Skin epidermis (tissue), 12 donors: ENCODE data around the gene CCT5.
"Not testable (repeated sequence)": the region's sequence is repeated elsewhere in the genome, so short reads cannot be mapped to it uniquely, and the experiment has no call there.

Source experiments
- H3K27ac ChIP-seq, 21 experiments: fragments of 200-600 bp; sonication (generic) in 11 of 21; one replicate each; pipeline ENCODE4 v1.5.0; 2020; ENCODE audit warnings: mild to moderate bottlenecking in 3 of 21, inconsistent platforms in 2 of 21, moderate library complexity in 2 of 21
- H3K4me3 ChIP-seq, 7 experiments: fragments of 200-600 bp; sonication (generic) in 2 of 7; one replicate each; pipeline ENCODE4 v1.5.0; 2020; ENCODE audit warnings: inconsistent platforms in 2 of 7, mild to moderate bottlenecking in 2 of 7, moderate library complexity in 1 of 7

CCT5 gene

GRCh38 chr5:10243660-10244240 is 6.3 kb upstream of the CCT5 start:
- Histone ChIP-seq H3K27ac (no peak overlapping the region), H3K4me3 (no peak overlapping the region)

GRCh38 chr5:10244342-10244944 is 5.6 kb upstream of the CCT5 start:
- Histone ChIP-seq H3K4me3 (no peak overlapping the region), H3K27ac (no peak overlapping the region)

- H3K27ac ChIP-seq: no peak overlapping the region
Observed at GRCh38 chr5:10246761-10247160, 3.3 kb upstream of the CCT5 start.

DNA sequence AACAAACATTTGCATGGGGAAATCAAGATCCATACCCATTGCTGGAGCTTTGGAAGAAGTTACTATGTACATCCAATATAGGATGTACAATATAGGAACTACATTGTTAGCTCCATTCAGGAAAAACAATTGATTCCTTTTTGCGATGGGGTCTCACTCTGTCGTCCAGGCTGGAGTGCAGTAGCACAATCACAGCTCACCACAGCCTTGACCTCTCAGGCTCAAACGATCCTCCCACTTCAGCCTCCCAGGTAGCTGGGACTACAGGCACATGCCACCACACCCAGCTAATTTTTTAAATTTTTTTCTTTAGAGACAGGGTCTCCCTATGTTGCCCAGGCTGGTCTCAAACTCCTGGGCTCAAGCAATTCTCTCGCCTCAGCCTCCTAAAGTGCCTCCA is 2.9 kb upstream of the CCT5 start:
- H3K4me3 ChIP-seq: not testable (repeated sequence)
- H3K27ac ChIP-seq: peak overlapping the region in 1 of 21 experiments; percentile 14

More at GRCh38 chr5:10246761-10247160, 3.3 kb upstream of the CCT5 start:
- no peak overlapping the region for H3K4me3 ChIP-seq

DNA sequence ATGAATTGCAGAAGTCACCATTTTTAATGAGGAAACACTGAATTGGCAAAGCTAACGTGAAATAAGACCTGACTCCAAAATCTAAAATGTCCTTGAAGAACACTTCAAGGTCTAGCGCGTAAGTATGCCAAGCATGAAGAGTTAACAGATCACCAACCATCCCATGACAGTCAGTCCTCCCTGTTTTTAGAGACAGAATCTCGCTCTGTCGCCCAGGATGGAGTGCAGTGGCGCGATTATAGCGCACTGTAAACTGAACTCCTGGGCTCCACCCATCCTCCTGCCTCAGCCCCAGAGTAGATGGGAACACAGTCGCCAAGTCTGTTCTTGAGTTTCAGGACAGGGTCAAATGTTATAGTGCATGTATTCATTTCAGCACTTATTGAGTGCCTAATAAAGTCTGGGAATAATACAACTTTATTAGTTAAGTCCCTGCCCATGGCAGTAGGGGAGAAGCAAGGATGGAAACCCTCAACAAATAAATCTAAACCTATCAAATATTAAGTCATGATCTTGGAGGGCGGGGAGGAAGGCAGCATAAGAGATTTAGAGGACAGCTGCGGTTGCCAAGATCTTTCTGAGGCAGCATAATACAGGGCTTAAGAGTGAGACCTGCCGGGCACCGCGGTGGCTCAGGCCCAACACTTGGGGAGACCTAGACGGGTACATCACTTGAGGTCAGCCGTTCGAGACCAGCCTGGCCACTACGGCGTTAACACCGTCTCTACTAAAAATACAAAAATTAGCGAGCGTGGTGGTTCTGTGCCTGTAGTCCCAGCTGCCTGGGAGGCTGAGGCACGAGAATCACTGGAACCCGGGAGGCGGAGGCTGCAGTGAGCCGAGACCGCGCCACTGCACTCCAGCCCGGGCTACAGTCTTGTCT is 1.5 kb upstream of the CCT5 start:
- Histone ChIP-seq H3K27ac (peak overlapping the region in 20 of 21 experiments; percentile 87 to 100 (median 97)), H3K4me3 (peak overlapping the region; percentile 64 to 100 (median 85))

DNA sequence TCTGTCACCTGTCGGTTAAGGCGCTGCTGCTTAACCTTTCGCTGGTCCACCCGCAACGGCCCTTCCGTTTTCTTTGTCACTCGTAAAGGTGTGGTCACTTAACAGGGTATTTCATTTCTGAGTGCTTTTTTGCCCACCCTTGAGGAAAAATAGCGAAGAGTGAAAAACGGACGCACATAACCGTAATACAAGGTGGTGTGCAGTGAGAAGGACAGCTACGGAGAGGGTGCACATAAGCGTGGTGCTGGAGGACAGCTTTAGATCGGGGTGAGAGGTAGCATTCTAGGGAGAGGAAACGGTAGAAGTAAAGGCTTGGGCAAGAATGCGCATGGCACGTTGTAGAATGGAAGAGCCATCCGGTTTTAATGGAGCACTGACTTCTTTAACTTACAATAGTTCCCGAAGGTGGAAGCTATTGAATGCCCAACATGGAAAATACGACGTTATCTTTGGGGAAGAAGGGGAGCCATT is 761 bp downstream of the CCT5 start:
- peak overlapping the region; percentile 65 to 100 (median 97) for H3K27ac ChIP-seq
- H3K4me3 ChIP-seq: peak overlapping the region; percentile 64 to 100 (median 85)

DNA sequence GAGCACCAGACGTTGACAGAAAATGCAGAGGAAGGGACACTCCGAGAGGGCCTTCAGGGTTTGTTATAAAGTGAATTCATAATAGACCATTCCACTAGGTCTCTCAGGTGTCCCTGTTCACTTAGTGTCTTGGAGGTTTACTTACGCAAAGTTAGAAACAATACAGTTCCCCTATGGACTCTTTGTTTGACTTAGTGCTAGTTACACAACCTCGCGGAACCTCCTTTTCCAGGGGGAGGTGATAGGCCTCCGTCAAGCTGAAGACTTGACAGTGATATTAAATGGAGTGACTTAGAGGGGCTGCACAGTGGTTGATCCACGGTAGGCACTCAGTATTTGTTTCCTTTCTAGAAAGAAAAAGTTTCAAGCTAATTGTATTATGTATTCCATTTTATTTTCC is 1.3 kb downstream of the CCT5 start:
- H3K27ac ChIP-seq: peak overlapping the region in 8 of 21 experiments; percentile 95 to 100 (median 97)
- peak overlapping the region; percentile 64 to 100 (median 85) for H3K4me3 ChIP-seq

DNA sequence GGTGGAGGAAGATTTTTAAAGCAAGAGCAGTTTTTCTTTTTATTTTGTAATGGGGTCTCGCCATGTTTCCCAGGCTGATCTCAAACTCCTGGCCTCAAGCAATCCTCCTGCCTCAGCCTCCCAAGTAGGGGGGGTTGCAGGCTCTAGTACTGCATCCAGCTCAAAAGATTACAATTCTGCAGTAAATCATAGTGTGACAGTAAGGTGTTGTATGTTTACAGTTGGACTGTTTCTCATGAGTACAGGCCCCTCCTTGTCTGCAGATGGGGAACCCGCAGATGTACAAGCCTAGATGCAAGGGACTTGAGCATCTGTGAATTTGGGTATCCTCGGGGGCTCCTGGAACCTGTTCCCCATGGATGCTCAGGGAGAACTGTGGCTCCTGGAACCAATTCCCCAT is 3.3 kb downstream of the CCT5 start:
- no peak overlapping the region for H3K27ac ChIP-seq
- no peak overlapping the region for H3K4me3 ChIP-seq

GRCh38 chr5:10254686-10255085 is 4.6 kb downstream of the CCT5 start:
- no peak overlapping the region for H3K4me3 ChIP-seq

GRCh38 chr5:10257870-10258269 is 7.8 kb downstream of the CCT5 start:
- no peak overlapping the region for H3K4me3 ChIP-seq
- no peak overlapping the region for H3K27ac ChIP-seq

More at GRCh38 chr5:10254686-10255085, 4.6 kb downstream of the CCT5 start:
- H3K27ac ChIP-seq: no peak overlapping the region

GRCh38 chr5:10259899-10260298 is 9.8 kb downstream of the CCT5 start:
- H3K27ac ChIP-seq: no peak overlapping the region
- H3K4me3 ChIP-seq: no peak overlapping the region

GRCh38 chr5:10261065-10261464 is 11.0 kb downstream of the CCT5 start:
- H3K4me3 ChIP-seq: no peak overlapping the region
- H3K27ac ChIP-seq: no peak overlapping the region

DNA sequence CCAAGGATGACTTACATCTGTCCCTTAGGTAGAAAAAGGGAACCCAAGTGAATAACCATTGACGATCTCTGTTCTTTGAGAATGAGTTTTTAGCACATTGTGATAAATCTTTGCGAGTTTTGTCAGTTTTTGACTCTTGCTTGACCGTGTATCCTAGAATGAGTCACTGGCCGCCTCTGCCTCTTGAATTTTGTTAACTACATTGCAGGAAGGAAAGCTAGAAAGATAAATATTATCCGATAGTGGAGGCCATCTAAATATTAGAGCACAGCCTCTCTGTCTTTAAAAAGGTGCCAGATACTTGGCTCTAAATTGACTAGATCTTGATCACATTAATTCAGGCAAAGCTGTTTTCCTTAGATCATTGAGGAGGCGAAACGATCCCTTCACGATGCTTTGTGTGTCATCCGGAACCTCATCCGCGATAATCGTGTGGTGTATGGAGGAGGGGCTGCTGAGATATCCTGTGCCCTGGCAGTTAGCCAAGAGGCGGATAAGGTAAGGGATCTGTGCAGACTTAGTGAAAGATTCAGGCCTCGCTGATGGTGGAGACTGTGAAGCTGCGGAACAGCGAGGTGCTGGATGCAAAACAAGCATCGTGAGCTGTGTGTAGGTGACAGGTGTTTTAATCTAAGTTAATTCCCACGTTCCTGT is 12.2 kb downstream of the CCT5 start:
- no peak overlapping the region for H3K4me3 ChIP-seq
- no peak overlapping the region for H3K27ac ChIP-seq

GRCh38 chr5:10262995-10263394 is 12.9 kb downstream of the CCT5 start:
- Histone ChIP-seq H3K27ac (no peak overlapping the region), H3K4me3 (no peak overlapping the region)

GRCh38 chr5:10264604-10265003 is 14.5 kb downstream of the CCT5 start:
- H3K27ac ChIP-seq: no peak overlapping the region
- H3K4me3 ChIP-seq: no peak overlapping the region

DNA sequence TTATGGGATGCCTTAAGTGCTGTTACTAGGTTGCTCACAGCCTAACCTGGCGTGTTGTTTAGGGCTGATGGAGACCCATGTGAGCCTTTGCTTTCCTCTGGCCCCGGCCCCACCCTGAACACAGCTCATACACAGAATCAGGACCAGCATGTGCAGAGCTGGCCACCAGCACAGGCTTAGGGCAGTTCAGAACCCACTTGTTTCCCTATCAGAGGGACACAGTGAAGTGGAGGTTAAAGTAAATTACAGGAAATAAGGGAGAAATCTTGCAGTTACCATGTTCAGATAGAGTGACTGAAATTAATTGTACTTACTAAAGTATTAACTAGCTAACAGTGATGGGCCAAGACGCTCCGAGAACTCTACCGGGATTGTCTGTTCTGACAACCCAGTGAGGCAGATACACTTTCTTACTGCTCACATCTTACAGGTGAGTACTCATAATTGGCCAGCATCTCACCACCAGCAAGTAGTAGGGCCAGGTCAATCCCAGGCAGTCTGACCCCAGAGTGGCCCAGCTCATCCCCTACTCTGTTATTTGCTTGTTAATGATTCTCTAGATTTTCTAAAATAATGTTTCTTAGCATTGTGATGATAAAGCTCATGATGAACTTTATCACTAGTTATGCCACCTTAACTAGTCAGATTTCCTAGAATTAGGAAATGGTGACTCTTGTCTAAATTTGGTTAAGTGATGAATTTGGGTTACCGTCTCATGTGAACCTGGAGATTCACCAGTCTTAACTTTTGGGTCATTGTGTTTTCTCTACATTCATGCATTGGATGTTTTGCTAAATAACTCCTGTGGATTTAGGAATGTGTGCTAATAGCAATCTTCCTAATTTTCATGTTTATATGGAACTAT is 15.4 kb downstream of the CCT5 start:
- Histone ChIP-seq H3K27ac (no peak overlapping the region), H3K4me3 (no peak overlapping the region)

GRCh38 chr5:10266137-10266536 is 16.1 kb downstream of the CCT5 start:
- H3K4me3 ChIP-seq: no peak overlapping the region
- no peak overlapping the region for H3K27ac ChIP-seq

DNA sequence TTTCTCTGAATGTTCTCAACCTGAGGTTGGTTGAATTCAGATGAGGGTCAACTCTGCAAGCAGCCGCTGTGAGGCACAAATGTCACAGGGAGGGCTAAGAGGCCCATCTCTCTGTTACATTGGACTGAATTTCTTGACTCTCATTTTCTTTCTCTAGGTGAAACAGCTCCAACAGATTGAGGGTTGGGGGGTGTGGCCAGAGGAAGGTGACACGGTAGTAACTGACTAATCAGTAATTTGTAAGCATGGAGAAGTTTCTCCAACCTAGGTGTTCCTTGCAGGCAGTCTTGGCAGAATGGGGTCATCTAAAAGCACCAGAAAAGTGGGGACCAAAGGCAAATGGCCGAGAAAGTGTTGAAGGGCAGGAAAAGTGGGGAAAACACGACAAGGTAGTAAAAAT is 16.8 kb downstream of the CCT5 start:
- Histone ChIP-seq H3K4me3 (no peak overlapping the region), H3K27ac (peak overlapping the region in 6 of 21 experiments; percentile 11 to 41 (median 32))

DNA sequence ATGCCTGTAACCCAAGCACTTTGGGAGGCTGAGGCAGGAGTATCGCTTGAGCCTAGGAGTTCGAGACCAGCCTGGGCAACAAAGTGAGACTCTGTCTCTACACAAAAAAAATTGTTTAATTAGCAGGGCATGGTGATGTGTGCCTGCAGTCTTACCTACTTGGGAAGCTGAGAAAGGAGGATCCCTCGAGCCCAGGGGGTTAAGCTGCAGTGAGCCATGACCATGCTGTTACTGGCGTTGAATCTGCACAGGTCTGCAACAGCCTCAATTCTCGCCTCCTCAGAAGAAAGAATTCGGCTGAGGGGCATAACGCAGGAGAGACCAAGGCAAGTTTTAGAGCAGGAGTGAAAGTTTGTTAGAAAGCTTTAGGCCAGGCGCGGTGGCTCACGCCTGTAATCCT is 18.0 kb downstream of the CCT5 start:
- H3K27ac ChIP-seq: no peak overlapping the region
- H3K4me3 ChIP-seq: no peak overlapping the region
